T follicular helper cell (primary cell): ENCODE results near the gene ADAMTS12.

Experiments
- DNase-seq: peaks from one replicate; pipeline ENCODE4 v3.0.0-alpha.2; 2020; ENCODE audit warnings: low read depth

ADAMTS12 gene

GRCh38 chr5:33848554-33848953 lies 43.2 kb downstream of the ADAMTS12 start:
- DNase-seq = no peak

DNA sequence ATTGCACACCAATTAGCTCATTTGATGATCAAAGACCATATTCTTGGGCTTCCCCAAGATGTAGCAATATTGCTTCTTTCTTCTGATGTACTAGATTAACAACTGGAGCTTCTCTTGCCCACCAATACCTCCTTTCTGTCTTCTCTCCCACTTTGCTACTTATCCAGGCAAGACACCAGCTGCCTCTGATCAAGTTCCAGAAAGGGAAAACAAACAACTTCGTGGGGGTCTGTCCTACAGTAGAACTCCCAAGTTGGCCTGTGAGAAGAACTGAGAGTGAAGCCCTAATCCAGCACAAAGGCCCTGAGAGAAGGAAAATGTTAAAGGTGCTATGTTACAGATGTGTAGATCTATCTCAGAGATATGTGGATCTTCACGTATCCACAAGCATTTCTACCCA lies 44.9 kb downstream of the ADAMTS12 start:
- no peak for DNase-seq

GRCh38 chr5:33843579-33843978 lies 48.2 kb downstream of the ADAMTS12 start:
- no peak for DNase-seq

GRCh38 chr5:33842456-33842855 lies 49.3 kb downstream of the ADAMTS12 start:
- no peak for DNase-seq

DNA sequence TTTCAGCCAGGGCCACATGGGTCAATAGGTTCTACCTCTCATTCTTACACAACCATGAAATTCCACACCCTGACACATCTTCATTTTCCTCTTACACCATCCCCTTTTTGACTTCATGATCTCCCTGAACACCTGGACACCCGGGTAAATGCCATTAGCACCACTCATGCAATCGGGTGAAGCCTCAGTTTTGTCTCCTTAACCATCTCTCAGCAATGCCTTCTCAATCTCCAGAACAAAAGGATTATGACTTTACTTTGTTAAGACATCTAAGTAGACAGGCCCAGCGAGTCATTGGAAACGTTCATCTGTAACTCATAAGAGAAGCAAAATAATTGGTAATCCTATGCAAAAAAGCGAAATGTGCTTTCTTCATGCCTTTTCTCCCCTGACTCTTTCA lies 49.9 kb downstream of the ADAMTS12 start:
- no peak for DNase-seq

GRCh38 chr5:33840927-33841547 lies 50.8 kb downstream of the ADAMTS12 start:
- no peak for DNase-seq

- no peak for DNase-seq
These were observed 54.5 kb downstream of the ADAMTS12 start for GRCh38 chr5:33837301-33837700.

- DNase-seq = no peak
These were observed 57.5 kb downstream of the ADAMTS12 start for GRCh38 chr5:33834334-33834733.

GRCh38 chr5:33833237-33833575 lies 58.6 kb downstream of the ADAMTS12 start:
- no peak for DNase-seq

DNA sequence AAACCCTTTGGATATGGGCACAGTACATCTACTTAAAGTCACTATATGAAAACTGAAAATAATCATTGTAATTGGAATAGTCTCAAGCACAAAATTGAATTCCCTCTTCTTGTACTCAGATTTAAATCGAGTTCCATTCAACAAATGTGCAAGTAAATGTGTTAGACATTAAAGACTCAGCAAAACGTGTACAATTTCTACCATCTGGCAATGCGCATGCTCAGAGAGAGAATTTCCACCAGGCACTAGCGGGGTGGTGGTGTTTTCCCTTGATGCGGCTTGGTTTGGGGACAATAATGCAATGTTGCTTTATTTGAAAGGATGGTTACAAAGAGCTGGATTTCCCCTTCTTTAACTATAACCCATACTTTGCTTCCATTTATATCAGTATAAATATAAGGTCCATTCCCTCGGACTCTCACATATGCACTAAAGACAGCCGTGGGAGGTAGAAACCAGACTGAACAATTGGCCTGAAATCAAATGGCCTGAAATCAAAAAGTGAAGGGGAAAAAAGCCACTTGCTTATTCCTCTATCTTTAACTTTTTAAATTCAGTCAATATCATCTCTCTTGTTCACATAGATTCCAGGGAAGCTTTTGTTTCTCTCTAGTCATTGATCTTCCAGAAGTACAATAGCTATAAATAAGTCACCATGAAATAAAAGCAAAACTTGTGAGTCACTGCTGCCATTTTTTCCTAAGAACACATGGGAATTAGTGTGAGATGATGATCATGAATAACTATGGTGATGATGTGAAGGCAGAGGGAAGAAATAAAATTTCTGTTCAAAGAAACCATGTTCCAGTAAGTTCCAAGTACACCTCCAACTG lies 59.2 kb downstream of the ADAMTS12 start:
- DNase-seq = no peak

DNA sequence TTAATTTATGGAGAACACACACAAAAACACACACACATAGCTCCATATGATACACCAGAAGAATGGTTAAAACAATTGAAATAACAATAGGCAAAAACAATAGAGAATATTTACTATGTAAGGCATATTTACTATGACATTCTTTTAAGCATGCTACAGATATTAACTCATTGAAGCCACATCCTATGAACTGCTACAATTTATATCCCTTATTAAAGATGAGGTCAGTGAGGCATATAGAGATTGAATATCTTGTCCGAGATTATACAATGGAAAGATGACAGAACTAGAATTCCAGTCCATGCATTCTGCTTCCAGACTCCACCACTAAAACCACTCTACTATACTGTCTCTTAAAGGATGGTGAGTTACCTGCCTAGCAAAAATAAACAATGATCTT lies 60.7 kb downstream of the ADAMTS12 start:
- DNase-seq = no peak

DNA sequence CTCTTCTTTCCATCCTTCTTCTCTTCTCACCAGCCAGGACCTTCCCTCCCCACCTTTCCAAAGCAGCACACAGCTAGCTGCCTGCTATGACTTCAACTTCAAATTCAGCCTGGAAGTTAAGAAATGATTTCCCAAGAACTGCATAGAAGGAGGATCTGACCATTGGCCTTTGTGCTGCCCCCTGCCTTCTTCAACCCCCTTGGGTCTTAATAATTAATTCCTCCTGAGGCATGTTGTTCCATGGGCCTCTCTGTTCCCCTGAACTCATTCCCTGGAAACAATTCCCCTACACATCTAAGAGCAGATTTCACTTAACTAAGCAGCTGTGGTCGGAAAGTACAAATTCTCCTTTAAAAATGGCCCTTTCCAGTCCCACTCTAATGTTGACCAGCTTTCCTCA lies 62.4 kb downstream of the ADAMTS12 start:
- DNase-seq = no peak

- DNase-seq = no peak
These were observed 63.0 kb downstream of the ADAMTS12 start for GRCh38 chr5:33828626-33829308.

DNA sequence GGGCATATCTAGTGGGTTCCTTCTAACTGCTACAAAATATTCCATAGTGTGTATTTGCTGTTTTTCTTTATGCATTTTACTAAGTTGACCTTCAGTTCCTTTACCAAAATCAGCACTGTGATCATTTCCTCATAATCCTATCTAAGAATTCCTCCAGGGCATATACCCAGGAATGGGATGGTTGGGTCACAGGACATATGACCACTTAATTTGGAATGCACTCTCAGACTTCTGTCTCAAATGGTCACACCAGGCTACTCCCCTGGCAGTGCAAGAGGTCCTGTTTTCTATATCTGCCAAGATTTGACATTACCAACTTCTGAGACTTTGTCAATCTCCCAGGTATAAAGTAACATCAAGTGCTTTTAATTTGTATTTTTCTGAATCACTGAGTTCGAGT lies 63.9 kb downstream of the ADAMTS12 start:
- no peak for DNase-seq

DNA sequence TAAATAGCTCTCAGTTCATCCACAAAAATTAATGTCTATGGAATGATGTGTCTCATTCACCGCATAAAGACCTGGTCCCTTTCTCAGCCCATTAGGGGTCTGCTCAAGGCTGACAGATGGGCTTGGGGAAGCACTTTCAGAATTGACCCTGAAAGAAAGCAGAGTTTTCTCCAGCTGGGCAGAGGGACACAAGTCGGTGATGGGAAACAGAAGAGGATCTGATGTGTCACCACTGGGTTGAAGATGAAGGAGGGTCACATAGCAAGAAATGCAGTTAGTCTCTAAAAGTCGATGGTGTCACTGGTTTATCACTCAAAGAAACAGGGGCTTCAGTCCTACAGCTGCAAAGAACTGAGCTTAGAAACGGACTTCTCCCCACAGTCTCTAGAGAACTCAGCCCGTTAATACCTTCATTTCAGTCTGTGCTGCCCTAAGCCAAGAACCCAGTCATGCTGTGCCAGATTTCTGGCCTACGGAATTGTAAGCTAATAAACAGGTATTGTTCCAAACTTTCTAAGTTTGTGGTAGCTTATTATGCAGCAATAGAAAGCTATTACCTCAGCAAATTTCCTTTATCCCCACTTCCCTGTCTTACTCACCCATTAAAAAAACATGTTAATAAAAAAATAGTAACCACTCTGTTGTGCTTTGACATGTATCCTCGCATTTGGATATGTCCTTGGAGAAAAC lies 64.6 kb downstream of the ADAMTS12 start:
- DNase-seq = no peak

- no peak for DNase-seq
These were observed 67.1 kb downstream of the ADAMTS12 start for GRCh38 chr5:33824516-33825195.

GRCh38 chr5:33817301-33817700 lies 74.5 kb downstream of the ADAMTS12 start:
- no peak for DNase-seq

DNA sequence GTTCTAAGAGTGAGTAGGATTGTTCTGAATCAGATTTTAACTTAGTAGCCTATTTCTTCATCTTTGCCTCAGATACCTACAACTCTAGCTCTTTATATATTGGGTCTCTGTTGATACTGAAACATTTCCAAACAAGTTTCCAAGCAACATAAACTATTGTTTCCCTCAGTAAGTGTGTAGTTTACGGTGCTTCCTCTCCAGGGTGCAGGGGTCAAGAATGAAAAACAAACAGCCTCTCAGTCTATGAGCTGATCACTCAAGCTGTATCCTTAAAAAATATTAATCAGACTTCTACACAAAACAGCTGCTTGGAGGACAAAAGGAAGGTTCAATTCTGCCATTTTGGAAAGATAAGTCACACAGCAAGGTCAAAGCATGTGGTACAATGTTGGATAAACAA lies 75.0 kb downstream of the ADAMTS12 start:
- no peak for DNase-seq

DNA sequence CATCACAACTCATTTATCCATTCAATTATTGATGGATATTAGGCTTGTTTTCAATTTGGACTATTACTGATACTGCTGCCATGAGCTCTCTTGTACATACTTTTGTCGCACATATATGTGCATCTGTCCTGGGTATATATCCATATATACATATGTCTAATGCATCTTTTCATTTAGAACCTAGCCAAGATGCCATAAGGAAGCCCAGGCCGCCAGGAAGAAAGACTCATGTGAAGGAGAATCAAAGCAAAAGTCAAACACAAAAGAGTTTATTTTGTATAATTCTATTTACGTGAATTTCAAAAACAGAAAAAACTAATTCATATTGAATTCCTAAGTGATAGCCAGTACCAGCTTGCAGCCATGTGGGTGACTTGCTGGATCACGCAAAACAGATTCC lies 79.0 kb downstream of the ADAMTS12 start:
- DNase-seq = no peak

- no peak for DNase-seq
These were observed 81.2 kb downstream of the ADAMTS12 start for GRCh38 chr5:33810491-33811120.

DNA sequence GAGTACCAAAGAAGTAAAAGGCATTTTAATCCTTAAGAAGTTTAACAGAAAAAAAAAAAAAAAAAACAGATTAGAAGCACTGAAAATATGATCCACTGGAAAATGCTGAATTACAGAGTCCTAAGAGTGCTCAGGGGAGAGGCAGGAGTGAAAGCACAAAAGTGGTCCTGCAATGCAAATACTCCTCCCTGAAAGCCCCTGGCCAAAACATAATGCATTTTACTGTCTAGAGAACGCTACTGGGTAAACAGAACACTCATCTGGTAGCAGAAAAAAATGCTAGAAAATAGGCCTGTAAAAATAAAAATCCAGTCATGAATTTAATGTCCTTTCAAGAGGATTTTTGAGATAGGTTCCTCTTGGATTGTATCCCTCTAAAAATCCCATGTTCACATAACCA lies 81.9 kb downstream of the ADAMTS12 start:
- DNase-seq = no peak

GRCh38 chr5:33808699-33809098 lies 83.1 kb downstream of the ADAMTS12 start:
- no peak for DNase-seq
